NCI-H128 (cell line): ENCODE data around the gene TCP1.
"Not testable (repeated sequence)": the region's sequence is repeated elsewhere in the genome, so short reads cannot be mapped to it uniquely, and the experiment has no call there.

Experiments
- DNase-seq: peaks from one replicate; lab custom pipeline; 2025; ENCODE audit not compliant: unreplicated experiment; lab: John Stamatoyannopoulos, UW

TCP1 gene

DNA sequence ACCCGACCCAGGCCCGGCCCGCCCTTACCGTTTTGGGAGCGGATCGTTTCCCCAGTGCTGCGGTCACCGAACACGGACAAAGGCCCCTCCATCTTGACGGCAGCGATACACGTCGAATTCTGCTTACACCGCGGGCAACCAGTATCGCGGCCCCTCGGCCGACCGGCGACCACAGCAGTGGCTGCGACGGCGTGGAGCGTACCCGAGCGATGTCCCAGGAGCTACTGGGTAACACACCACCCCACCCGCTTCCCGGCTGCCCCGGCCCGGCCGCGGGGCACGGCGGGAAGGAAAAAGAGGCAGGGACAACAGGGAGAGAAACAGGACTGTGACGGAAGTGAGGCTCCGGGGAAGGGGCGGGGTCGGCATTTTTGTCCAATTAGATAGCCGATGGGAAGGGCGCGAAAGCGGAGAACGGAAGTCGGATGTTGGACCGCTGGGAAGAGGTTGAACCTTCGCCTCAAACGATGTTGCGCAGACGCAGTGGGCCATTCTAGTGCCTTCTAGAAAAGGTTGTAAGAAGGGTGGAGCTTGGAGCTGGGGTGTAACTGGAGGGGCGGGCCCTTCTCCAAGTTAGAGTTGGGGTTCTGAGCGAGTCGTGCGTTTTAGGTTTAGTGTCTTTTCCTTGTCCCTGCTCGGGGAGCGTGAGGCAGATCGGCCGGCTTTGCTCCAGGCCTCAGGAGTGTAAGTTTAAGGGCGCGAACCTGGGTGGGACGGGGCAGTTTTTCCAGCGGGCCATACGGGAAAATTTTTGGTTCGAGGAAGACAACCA is at the start of gene TCP1:
TSS of gene TCP1 (minus strand) at position 226 of the 772 bp plus-strand sequence. CDS start at position 92, 134 bp downstream.
- peak; percentile 99 for DNase-seq

DNA sequence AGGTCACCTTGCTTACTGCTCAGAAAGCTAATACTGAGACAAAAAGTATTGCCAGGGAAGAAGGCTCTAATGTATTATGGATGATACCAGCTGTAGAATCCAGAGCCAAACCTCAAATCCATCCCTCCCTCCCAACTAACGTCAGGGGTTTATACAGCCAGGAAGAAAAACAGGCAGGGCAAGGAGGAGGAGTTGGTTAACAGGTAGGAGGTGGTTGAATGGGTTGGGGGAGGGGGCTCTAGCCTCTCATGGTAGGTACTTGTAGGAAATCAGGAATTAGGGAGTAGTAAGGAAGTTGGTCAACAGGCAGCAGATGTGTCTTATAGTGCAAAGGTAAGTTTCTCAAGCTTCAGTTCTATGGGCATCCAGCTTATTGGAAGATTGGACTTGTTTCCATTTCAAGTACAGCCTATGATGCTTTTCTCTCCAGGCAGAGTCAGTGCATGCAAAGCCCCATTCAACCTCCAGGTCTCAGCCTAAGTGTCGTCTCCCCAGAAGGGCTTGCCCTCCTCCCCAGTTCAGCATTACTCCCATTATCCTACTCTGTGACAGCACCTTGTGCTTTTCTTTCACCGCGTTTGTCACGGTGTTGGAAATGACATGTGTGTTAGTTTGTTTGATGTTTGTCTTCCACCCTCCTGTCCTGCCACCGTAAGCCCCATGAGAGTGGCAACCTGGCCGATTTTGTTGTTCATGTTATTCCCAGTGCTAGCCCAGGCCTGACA is 48.8 kb upstream of the TCP1 start:
- no peak for DNase-seq

DNA sequence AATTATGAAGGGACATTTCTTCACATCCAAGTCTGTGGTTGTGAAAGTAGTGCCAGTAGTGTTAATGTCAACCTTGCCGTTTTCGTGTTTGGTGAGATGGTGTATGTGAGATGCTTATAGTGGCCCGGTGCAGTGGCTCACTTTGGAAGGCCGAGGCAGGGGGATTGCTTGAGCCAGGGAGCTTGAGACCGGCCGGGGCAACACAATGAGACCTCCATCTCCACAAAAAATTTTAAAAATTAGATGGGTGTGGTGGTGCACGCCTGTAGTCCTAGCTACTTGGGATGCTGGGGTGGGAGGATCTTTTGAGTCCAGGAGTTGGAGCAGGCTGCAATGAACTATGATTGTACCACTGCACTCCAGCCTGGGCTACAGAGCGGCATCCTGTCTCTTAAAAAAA is 48.1 kb upstream of the TCP1 start:
- DNase-seq, result no peak

DNA sequence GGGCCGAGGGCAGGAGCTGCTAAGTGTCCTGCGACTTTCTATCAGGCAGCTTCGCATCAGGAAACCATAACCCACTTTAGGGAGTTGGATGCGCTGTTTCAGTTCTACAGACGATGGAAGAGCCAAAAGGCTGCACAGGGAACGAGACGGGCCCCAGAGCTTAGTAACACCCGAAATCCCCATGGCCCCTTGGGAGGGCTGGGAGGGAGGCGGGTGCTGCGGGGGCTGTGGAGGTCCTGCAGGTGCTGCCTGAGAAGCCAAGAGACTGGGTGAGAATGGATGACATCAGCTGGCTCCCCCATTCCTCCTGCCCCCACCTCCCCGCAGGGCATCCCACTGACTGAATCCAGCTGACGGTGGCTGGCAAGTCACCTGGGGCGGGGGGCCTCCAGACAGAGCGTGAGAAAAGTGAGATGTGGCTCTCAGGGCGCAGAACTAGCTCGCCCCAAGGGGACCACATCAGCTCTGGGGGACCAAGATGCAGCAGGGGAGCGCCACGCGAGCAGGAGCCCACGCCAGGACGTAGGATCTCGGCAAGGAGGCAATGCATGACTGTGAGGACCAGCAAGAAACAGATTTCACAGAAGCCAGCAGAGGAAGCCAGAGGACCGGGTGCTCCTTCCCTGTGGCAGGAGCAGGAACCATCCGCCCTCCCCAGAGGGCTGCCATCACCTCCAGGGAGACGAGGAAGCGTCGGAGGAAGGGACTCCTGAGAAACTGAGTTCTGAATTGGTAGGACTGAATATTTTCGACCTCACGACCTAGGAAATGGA is 47.5 kb upstream of the TCP1 start:
- no peak for DNase-seq

DNA sequence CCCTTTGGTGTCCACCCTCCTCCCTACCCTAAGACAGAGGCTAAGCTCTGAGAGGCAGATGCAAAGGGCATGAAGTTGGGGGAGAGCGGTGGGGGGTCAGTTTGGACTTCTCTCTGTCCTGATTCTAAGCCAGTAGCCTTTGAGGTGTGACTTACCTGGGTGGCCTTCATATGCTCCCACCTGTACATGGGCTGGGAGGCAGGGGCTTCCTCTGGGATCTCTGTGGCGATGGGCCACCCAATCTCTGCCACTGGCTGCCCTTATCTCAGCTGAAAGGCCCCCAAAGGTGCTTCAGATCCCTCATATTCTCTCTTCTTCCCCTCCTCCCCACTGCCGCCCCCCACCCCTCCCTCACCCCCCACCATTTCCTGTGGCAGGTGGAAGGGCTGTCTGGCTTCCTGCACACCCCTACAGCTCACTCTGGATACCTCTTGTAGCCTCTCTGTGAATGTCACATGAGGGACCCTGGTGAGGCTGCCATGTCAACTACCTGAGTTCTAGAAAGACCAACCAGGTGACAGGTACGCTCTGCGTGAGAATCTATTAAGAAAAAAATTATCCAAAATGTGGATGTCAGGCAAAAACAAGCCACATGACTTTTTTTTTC is 44.7 kb upstream of the TCP1 start:
- no peak for DNase-seq

DNA sequence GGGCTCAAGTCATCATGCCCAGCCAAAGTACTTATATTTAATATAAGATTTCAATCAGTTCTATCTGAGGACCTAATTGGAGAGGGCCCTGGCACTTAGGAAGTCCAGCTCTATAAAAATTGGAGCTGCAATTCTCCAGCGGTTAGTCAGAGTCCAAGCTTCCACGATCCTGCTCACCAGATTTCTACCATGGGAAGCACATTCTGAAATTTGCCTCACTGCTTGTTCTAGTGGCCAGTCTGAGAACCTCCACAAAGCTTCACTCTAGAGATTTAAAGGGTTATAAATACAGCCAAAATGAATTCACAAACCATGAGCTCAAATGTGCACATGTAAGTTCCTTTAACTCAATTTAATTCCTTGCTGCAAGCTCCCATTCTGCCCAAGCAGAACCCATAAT is 44.2 kb upstream of the TCP1 start:
- no peak for DNase-seq

DNA sequence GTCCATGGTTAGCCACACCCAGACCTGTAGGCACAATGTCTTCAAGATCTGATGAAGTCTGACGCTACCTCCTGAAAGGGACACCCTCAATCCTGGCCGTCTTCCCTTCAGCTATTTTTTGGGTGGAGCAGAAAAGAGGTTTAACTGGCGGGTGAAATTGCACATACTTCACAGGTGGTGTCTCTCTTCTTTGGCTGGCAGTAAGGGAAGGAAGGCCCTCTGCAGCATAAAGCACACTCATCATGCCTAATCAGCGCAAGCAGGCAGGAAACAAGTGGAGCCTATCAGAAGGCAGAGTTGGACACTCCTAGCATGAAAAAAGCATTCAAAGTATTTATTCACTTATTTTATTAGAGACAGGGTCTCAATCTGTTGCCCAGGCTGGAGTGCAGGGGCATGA is 43.5 kb upstream of the TCP1 start:
- DNase-seq, result no peak

DNA sequence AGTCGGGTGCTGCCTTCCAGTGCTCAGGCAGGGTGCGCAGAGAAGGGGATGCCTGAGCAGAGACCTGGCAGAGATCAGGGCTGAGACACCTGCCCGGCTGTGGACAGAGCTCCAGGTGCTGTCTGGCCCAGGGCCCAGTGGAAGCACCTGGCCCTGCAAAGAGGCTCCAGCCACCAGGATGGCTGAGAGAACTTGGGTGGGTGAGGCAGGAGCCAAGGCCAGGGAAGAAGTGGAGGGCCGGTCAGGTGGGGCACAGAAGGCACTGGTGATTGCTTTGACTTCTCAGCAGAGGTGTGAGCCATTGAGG is 41.9 kb upstream of the TCP1 start:
- DNase-seq, result no peak

DNA sequence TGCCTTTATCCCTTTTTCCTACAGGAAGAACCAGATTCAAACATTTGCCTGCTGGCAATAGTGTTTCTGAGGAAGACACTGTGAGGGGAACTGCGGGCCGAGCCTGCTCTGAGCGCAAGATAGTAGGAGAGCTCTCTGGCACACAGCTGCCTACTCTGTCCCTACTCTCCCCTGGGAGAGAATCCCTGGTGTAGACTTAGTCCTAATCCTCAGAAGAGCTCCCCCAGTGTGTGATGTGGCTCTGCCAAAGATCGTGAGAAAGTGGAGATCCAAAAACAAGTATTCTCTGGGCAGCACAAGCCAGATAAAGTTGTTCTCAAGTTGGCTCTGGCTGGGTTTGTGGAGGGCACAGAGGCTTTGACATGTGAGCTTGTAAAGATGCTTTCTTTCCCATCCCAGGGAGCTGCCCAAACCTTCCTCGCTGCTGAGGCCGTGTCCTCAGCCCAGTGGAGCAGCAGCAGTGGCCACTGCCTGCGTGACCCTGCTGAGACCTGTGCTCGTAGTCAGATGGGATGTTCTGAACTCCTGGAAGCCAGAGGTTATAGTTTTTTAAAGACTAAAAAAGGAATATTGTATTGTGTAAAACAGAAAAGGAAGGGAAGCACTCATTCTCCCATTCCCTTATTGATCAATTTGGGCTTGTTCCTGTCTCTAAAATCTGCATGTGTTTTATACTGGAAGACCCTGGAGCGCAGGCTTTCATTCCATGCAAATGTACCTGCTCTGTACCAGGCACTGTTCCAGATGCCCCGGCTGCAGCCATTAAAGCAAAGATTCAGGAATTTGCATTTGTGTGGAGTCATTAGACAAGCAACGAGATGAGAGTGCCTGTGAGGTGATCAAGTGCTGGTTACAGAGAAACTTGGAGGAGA is 41.3 kb upstream of the TCP1 start:
- no peak for DNase-seq

DNA sequence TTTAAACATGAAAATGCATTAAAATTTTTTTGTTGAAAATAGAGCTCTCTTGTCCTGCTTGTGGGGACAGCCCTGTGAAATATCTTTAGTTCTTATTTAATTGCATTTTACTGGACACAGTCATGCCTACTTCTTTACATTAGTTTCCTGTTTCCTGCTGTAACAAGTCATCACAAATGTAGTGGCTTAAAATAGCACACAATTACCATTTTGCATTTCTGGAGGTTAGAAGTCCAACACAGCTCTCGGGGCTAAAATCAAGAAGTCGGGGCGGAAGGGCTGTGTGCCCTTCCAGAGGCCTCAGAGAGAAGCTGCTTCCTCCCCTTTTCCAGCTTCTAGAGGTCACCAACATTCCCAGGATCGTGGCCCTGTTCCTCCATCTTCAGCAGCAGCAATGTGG is 40.1 kb upstream of the TCP1 start:
- no peak for DNase-seq

DNA sequence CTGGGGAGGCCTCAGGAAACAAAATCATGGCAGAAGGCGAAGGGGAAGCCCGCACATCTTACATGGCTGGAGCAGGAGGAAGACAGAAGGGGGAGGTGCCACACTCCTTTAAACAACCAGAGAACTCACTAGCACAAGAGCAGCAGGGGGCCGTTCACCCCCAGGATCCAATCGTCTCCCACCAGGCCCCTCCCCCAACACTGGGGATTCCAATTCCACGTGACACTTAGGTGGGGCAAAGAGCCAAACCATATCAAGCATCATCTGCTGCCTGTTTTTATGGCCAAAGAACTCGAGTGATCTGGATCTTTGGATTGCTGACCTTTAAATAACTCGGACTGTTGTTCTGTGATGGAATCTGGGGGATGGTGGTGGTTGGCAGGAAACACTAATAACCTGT is 38.7 kb upstream of the TCP1 start:
- DNase-seq, result no peak

DNA sequence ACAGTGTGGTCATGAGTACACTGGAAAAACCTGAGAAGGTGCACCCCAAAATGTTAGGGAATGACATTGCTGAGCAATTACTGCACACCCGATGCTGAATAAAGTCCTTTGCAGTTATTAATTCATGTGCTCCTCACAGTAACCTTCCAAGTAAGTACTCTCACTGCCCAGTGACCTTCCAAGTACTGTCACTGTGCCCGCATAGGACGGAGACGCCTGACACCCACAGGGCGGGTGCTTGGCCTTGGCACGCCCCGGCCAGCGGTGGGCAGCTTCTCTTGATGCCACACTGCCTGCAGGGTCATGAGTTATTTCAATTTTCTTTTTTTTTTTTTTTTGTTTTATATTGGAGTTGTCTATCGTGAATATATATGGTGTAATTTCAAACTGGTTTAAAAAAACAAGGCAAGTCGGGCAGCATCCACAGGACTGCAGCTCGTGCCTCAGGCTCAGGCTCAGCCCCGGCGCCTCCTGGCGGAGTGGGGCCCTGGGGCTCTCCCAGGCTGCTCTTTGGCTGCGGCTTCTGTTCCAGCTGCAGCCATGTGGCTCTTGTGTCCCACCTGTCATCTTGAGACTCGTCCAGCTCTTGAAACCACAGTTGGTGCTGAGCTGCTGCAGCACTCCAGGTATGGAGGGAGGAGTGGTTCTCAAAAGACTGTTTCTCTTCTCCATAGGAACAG is 37.7 kb upstream of the TCP1 start:
- DNase-seq, result no peak

DNA sequence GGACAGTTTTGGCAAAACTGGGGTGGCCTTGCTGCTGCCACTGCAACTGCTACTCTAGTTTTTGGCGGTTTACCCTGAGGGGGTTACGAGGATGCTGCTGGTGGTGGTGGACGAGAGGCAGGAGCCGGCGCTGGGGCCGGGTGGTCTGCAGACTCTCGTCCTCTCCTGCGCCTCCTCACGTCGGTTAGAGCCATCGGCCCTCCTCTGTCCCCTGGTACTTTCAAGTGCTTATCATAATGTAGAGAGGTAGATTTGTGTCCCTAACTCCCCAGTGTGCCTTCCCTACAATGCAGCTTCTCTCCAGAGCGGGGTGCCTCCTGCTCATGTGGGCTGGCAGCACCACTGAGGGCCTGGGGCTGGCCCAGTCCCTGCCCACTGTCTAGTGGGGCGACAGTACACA is 36.6 kb upstream of the TCP1 start:
- no peak for DNase-seq

DNA sequence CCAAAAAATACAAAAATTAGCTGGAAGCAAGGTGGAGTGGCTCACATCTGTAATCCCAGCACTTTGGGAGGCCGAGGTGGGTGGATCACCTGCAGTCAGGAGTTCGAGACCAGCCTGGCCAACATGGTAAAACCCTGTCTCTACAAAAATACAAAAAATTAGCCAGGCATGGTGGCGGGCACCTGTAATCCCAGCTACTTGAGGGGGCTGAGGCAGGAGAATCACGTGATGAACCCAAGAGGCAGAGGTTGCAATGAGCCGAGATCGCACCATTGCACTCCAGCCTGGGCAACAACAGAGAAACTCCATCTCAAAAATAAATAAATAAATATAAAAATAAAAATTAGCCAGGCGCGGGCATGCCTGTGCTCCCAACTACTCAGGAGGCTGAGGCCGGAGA is 35.3 kb upstream of the TCP1 start:
- DNase-seq, result not testable (repeated sequence)

DNA sequence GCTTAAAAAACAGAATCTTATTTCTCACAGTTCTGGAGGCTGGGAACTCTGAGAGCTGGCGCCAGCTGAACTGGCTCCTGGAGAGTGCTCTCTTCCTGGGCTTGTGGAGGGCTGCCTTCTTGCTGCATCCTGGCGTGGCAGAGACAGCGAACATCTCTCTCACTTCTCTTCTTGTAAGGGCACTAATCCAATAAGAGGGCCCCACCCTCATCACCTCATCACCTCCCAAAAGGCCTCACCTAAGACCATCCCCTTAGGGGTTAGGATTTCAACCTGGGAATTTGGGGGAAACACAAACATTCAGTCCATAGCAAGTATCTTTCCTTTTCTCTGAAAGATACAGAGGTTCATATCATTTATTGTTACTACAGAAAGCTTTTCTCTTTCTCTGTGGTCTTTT is 34.6 kb upstream of the TCP1 start:
- DNase-seq, result no peak

DNA sequence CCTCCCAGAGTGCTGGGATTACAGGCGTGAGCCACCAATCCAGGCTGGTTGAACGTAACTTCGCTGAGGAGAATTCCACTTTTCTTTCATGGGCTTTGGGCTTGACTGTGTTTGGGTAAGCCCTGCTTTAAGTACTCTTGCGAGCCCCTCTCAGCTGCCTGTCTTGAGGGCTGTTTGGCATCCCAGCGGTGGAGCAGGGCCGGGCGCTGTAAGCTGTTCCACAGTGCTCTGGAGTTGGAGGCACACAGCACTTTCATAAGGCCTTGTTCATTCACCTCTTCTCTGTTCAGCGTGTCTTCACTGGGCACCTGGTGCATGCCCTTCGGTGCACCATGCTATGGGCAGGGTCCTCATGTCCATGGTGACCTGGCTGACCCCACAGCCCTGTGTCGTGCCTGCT is 32.3 kb upstream of the TCP1 start:
- DNase-seq, result no peak

DNA sequence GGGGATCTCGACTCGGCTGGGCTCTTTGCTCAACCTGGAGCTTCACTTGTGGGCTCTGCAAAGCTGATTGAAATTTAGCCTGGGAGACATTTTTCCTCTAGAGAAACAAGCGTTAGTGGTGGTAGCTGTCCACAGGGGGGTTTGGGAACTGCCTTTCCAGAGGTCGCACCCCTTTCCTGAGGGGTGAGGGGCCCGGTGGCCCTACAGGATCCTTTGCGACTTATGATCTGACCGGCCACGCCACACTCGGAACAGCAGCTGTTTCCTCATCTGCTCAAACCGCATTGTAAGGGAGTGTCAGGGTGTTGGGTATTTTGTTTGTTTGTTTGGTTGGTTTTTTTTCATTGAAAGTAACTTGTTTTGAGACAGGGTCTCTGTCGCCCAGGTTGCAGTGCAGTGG is 31.7 kb upstream of the TCP1 start:
- DNase-seq, result no peak

DNA sequence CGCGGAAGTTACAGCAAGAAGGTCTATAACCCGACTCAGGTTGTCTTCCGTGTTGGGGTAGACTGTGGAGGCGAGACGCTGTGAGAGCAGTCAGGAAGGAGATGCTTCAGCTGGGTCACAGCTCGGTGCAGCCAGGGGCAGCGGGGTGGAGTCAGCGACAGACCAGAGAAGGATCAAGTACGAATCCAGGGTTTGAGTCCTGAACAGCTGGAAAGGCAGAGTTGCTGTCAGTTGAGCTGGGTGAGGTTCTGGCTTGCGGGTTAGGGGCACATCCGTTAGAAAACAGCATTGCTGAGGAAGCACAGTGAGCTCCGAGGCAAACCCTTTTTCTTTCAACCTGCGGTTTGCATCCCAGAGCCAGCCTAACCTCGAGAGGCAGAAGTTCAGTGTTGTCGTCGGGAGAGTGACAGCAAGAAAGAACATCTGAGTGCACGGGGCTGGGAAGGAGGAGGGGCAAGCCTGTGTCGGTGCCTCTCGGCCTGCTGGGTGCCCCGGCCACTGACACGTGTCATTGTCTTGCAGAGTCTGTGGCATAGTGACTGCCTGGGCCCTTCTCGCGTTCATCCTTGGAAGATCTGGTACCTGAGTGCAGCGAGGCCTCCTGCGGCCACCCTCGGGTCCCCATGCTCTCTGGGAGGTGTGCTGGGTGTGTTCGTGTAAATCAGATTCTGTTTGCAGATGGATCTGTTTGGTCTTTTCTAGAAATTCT is 30.7 kb upstream of the TCP1 start:
- no peak for DNase-seq

DNA sequence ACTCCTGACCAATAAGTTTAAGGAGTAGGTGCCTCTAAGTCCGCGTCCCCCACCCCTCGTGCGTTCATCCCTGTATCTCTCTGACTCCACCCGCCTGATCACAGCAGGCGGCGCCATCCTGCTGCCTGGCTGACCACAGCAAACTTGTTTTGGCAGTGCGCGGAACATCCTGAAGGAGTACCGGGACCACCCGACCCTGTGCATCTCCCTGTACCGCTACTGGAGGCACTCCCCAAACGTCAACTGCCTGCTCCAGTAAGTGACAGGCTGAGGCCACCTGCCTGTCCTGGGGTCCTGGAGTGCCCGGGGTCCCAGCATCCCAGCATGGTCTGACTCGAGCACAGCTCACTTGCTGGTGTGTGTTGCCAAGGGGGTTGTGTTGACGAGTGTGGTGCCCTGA is 29.7 kb upstream of the TCP1 start:
- no peak for DNase-seq
